SU-DHL-6 (cell line): ENCODE measurements around the gene MPEG1.

Experiments
- EZH2phosphoT487 ChIP-seq: fragments of 200-600 bp; sonication (generic), shearing (Covaris generic); conservative IDR thresholded peaks from 2 replicates; pipeline ENCODE4 v1.6.1; 2018; ENCODE audit warnings: mild to moderate bottlenecking, antibody characterized with exemption, low read length, moderate library complexity, mixed read lengths
- TF ChIP-seq, protein P1 (sequence below): fragments of 200-600 bp; sonication (generic); IDR thresholded peaks from one replicate; pipeline ENCODE4 v1.5.1; 2017; ENCODE audit warnings: antibody characterized with exemption, mild to moderate bottlenecking, low read length, moderate library complexity; ENCODE audit not compliant: insufficient read depth, poor library complexity, severe bottlenecking

DNA sequence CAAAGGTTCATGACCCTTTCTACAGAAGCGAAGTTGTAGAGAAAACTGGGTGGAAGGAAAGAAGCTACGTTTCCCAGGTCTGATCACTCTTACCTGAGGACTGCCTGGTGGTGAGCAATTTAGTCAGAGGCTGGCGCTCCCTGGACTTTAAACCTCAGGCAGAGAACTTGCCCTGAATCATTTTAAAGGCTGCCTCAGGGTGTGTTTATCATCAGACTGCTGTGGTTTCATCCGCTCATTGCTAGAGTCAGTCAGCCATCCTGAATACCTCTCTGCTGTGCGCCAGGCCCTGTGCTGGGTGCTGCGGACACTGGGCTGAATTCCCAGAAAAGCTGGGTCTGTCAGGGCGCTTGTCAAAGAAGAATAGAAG lies 38.1 kb downstream of the MPEG1 start:
- TF ChIP-seq, protein P1, sequence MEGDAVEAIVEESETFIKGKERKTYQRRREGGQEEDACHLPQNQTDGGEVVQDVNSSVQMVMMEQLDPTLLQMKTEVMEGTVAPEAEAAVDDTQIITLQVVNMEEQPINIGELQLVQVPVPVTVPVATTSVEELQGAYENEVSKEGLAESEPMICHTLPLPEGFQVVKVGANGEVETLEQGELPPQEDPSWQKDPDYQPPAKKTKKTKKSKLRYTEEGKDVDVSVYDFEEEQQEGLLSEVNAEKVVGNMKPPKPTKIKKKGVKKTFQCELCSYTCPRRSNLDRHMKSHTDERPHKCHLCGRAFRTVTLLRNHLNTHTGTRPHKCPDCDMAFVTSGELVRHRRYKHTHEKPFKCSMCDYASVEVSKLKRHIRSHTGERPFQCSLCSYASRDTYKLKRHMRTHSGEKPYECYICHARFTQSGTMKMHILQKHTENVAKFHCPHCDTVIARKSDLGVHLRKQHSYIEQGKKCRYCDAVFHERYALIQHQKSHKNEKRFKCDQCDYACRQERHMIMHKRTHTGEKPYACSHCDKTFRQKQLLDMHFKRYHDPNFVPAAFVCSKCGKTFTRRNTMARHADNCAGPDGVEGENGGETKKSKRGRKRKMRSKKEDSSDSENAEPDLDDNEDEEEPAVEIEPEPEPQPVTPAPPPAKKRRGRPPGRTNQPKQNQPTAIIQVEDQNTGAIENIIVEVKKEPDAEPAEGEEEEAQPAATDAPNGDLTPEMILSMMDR, result no peak
- no peak for TF ChIP-seq EZH2phosphoT487
